ENCODE results near the gene CCDC28B. TPM values are rescaled to one million over a fixed set of nuclear protein-coding genes. Genes with fewer than 3 reads are reported as not detected.

Gene CCDC28B
- total RNA-seq, 1 donor from 2014 or later: 38.1 TPM

- no peak for DNase-seq
- Mint-ChIP-seq H3K4me3 (peak overlapping the region; percentile 94), H3K27ac (peak overlapping the region; percentile 95), H3K9me3 (no peaks in the 10 kb centered on the region), H3K36me3 (ENCODE audit: low read depth) (peaks cover 15% of the 10 kb centered on the region), H3K27me3 (no peaks in the 10 kb centered on the region), H3K4me1 (peaks cover 33% of the 10 kb centered on the region)
- intact Hi-C loops (cut with micrococcal nuclease): loop anchor here (5.0 kb wide), 1 partner anchor 116 kb away; the partner anchor contains the start of gene MARCKSL1
These were observed 20.6 kb downstream of the CCDC28B start for GRCh38 chr1:32220746-32221580.

DNA sequence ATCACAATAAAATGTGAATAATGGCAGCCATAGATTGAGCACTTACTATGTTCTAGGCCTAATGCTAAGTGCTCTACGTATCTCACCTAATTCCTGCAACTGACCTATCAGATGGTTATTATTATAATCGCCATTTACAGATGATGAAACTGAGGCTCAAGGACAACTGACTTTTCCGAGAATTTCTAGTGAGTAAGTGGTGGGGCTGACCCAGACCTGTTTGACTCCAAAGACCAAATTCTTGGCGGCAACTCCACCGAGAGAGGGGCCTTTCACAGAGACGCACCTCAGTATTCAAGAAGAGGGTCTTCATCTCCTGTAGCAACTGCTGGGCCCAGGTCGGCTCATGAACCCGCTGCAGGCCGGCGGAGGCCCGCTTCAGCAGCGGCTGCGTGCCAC lies 21.2 kb downstream of the CCDC28B start:
- peak overlapping the region; percentile 94 for H3K4me3 Mint-ChIP-seq
- intact Hi-C loops (cut with micrococcal nuclease): loop anchor here (5.0 kb wide), 1 partner anchor 116 kb away; the partner anchor contains the start of gene MARCKSL1
- H3K4me1 Mint-ChIP-seq: peaks cover 29% of the 10 kb centered on the region
- no peaks in the 10 kb centered on the region for H3K27me3 Mint-ChIP-seq
- H3K27ac Mint-ChIP-seq: peak overlapping the region; percentile 95
- DNase-seq: no peak
- H3K36me3 Mint-ChIP-seq (ENCODE audit: low read depth): peaks cover 19% of the 10 kb centered on the region
- no peaks in the 10 kb centered on the region for H3K9me3 Mint-ChIP-seq

- Mint-ChIP-seq H3K4me1 (peaks cover 29% of the 10 kb centered on the region), H3K36me3 (ENCODE audit: low read depth) (peaks cover 20% of the 10 kb centered on the region), H3K27ac (peak within 1 kb of the TSS; percentile 95), H3K27me3 (no peaks in the 10 kb centered on the region), H3K4me3 (peak within 1 kb of the TSS; percentile 94), H3K9me3 (no peaks in the 10 kb centered on the region)
- intact Hi-C loops (cut with micrococcal nuclease): loop anchor here (1.0 to 5.0 kb wide), 5 partner anchors 17 to 172 kb away; partner anchors contain the start of genes BSDC1, HDAC1, IQCC and MARCKSL1
- DNase-seq: peak; percentile 98
These were observed 21.8 kb downstream of the CCDC28B start, which contains the start of the genes EIF3I and TMEM234 for GRCh38 chr1:32221980-32222755. EIF3I (plus strand) TSS chr1:32222407; CDS start chr1:32222442, 35 bp downstream. TMEM234 (minus strand) TSS chr1:32222353; CDS start chr1:32222322, 31 bp downstream.

- peaks cover 32% of the 10 kb centered on the region for H3K4me1 Mint-ChIP-seq
- no peaks in the 10 kb centered on the region for H3K9me3 Mint-ChIP-seq
- DNase-seq: no peak
- peak overlapping the region; percentile 95 for H3K27ac Mint-ChIP-seq
- H3K4me3 Mint-ChIP-seq: peak overlapping the region; percentile 94
- no peaks in the 10 kb centered on the region for H3K27me3 Mint-ChIP-seq
- peaks cover 33% of the 10 kb centered on the region for H3K36me3 Mint-ChIP-seq (ENCODE audit: low read depth)
- intact Hi-C loops (cut with micrococcal nuclease): loop anchor here (5.0 kb wide), 1 partner anchor 114 kb away; the partner anchor contains the start of gene MARCKSL1
These were observed 23.3 kb downstream of the CCDC28B start for GRCh38 chr1:32223683-32224082.

- Mint-ChIP-seq H3K4me1 (peaks cover 34% of the 10 kb centered on the region), H3K4me3 (peak overlapping the region; percentile 94), H3K9me3 (no peaks in the 10 kb centered on the region), H3K27me3 (no peaks in the 10 kb centered on the region), H3K36me3 (ENCODE audit: low read depth) (peaks cover 39% of the 10 kb centered on the region), H3K27ac (peak overlapping the region; percentile 72)
- no peak for DNase-seq
- intact Hi-C loops (cut with micrococcal nuclease): loop anchor here (5.0 kb wide), 1 partner anchor 113 kb away; the partner anchor contains the start of gene MARCKSL1
These were observed 23.9 kb downstream of the CCDC28B start for GRCh38 chr1:32224285-32224684.

GRCh38 chr1:32228771-32229170 lies 28.4 kb downstream of the CCDC28B start:
- Mint-ChIP-seq H3K36me3 (ENCODE audit: low read depth) (peaks cover 51% of the 10 kb centered on the region), H3K27me3 (no peaks in the 10 kb centered on the region), H3K27ac (no peak overlapping the region), H3K9me3 (no peaks in the 10 kb centered on the region), H3K4me3 (no peak overlapping the region), H3K4me1 (peaks cover 14% of the 10 kb centered on the region)
- no peak for DNase-seq
- intact Hi-C loops (cut with micrococcal nuclease): no loop called here

GRCh38 chr1:32231843-32232432 lies 31.5 kb downstream of the CCDC28B start:
- H3K27ac Mint-ChIP-seq: no peak overlapping the region
- H3K4me1 Mint-ChIP-seq: peaks cover 7% of the 10 kb centered on the region
- intact Hi-C loops (cut with micrococcal nuclease): no loop called here
- H3K4me3 Mint-ChIP-seq: no peak overlapping the region
- no peak for DNase-seq
- H3K27me3 Mint-ChIP-seq: no peaks in the 10 kb centered on the region
- peaks cover 35% of the 10 kb centered on the region for H3K36me3 Mint-ChIP-seq (ENCODE audit: low read depth)
- H3K9me3 Mint-ChIP-seq: no peaks in the 10 kb centered on the region

DNA sequence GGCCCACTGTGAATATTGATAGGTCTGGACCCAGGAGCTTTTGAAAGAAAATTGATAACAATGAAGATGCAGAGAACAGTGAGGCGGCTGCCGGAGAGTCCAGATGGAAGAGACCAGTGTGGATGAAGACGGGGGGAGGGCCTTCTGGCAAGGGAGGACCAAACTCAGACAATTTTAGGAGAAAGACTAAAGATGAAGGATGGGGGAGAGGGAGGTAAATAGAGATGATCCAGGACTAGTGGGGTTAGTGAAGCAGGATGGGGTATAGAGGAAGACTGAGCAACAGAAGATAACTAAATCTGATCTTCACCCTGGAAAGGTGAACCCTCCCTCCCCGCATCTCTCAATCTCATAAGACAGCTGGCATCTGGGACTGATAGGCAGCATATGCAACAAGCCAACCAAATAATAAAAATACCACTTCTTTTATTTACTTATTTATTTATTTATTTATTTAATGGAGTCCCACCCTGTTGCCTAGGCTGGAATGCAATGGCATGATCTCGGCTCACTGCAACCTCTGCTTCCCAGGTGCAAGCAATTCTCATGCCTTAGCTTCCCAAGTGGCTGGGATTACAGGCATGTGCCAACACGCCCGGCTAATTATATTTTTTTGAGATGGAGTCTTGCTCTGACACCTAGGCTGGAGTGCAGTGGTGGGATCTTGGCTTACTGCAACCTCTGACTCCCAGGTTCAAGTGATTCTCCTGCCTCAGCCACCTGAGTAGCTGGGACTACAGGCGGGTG lies 32.3 kb downstream of the CCDC28B start:
- intact Hi-C loops (cut with micrococcal nuclease): no loop called here
- Mint-ChIP-seq H3K36me3 (ENCODE audit: low read depth) (peaks cover 29% of the 10 kb centered on the region), H3K4me1 (peaks cover 5% of the 10 kb centered on the region), H3K4me3 (no peak overlapping the region), H3K9me3 (no peaks in the 10 kb centered on the region), H3K27ac (no peak overlapping the region), H3K27me3 (no peaks in the 10 kb centered on the region)
- DNase-seq: no peak

- Mint-ChIP-seq H3K27me3 (no peaks in the 10 kb centered on the region), H3K36me3 (ENCODE audit: low read depth) (peaks cover 14% of the 10 kb centered on the region), H3K4me3 (no peak overlapping the region), H3K27ac (no peak overlapping the region), H3K9me3 (no peaks in the 10 kb centered on the region), H3K4me1 (peaks cover 2% of the 10 kb centered on the region)
- peak; percentile 56 for DNase-seq
- intact Hi-C loops (cut with micrococcal nuclease): no loop called here
These were observed 34.4 kb downstream of the CCDC28B start for GRCh38 chr1:32234792-32235191.

DNA sequence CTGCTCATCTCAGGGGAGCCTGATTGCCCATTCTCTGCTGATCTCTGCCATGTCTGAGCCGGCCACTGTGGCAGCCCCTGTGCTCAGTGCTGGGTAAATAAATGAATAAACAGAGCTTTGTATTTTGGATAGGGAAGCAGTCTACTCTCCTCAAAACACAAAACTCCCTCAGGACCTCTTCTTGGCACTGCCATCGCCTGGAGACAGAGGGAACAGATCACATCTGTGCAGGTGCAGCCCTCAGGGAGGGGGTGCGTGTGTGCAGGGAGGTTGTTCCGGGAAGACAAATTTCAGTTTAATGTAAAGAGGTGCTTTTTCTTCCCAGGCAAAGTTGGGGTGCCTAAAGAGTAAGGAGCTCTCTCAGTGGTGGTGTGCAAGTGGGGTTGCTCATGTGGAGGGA lies 38.9 kb downstream of the CCDC28B start:
- H3K9me3 Mint-ChIP-seq: no peaks in the 10 kb centered on the region
- no peak overlapping the region for H3K27ac Mint-ChIP-seq
- intact Hi-C loops (cut with micrococcal nuclease): no loop called here
- H3K4me3 Mint-ChIP-seq: peak overlapping the region; percentile 85
- peaks cover 13% of the 10 kb centered on the region for H3K4me1 Mint-ChIP-seq
- no peaks in the 10 kb centered on the region for H3K27me3 Mint-ChIP-seq
- H3K36me3 Mint-ChIP-seq (ENCODE audit: low read depth): peaks cover 2% of the 10 kb centered on the region
- peak; percentile 56 for DNase-seq

GRCh38 chr1:32239790-32240139 lies 39.4 kb downstream of the CCDC28B start:
- peak; percentile 56 for DNase-seq
- Mint-ChIP-seq H3K4me3 (peak overlapping the region; percentile 85), H3K36me3 (ENCODE audit: low read depth) (peaks cover 2% of the 10 kb centered on the region), H3K27ac (no peak overlapping the region), H3K27me3 (no peaks in the 10 kb centered on the region), H3K4me1 (peaks cover 13% of the 10 kb centered on the region), H3K9me3 (no peaks in the 10 kb centered on the region)
- intact Hi-C loops (cut with micrococcal nuclease): no loop called here

DNA sequence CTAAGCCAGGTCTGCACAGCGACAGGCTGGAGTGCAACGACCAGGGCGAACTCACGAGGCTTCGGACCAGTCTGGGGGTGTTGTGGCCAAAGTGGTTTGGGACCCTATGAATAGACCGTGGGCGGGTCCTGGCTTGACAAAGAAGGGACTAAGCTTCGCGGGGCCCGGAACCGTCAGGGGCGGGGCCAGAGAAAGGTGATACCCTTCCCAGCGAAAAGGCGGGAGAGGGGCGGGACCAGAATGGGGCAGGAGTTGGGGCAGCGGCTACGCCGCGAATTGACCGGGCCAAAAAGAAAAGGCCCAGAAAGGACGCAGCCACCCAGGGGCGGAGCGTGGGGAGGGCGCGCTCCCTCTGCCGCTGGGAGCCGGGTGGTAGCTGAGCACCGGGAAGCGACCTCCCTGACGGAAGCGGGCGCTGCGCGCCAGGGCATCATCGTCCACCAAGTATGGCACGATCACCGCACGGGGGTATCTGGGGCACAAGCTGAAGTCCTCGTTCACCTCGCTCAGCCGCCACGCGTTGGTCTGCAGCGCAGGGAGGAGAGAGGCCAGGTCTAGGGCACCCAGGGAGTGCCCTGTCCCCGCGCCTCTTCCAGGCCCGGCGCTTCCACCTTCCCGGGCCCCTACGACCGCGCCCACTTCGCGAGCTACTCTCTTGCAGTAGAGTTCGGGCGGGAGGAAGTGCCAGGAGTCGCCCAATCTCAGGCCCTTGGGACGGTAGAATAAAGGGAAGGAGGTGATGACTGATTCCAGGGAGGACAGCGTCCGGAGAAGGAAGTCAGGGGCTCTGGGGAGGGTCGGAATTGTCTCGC lies 40.0 kb downstream of the CCDC28B start:
- intact Hi-C loops (cut with micrococcal nuclease): no loop called here
- DNase-seq: peak; percentile 82
- H3K27me3 Mint-ChIP-seq: no peaks in the 10 kb centered on the region
- H3K4me3 Mint-ChIP-seq: peak overlapping the region; percentile 85
- H3K9me3 Mint-ChIP-seq: no peaks in the 10 kb centered on the region
- H3K36me3 Mint-ChIP-seq (ENCODE audit: low read depth): peaks cover 2% of the 10 kb centered on the region
- peak overlapping the region; percentile 34 for H3K27ac Mint-ChIP-seq
- peaks cover 13% of the 10 kb centered on the region for H3K4me1 Mint-ChIP-seq
